ENCODE results near the gene RIMS3. TPM values are rescaled to one million over a fixed set of nuclear protein-coding genes. Genes with fewer than 3 reads are reported as not detected.
A peak's percentile ranks its signal among the peaks of the same experiment; 100 is the strongest.

RIMS3 gene
- total RNA-seq, 2 experiments from 2014 or later, result 3.0 to 3.9 TPM

DNA sequence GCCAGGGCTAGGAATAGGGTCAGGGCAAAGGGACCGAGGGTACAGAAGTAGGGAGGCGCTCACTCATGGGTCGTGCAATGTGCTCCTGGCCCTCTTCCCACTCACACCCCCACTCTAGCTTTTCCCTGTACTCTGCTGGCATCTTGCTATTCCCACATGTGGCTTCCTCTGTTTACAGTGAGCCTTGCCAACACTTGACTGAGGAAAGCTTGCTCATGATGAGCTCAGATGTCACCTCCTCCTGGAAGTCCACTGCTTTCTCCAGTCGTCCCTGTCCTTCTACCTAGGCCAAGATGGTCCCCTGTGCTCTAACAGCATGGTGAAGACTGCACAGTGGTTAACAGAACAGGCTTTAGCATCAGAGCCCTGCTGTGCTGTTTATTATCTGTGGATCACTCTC lies 8.0 kb upstream of the RIMS3 start:
- intact Hi-C loops (cut with micrococcal nuclease), result no loop called here
- peaks cover 4% of the 10 kb centered on the region for H3K4me1 Mint-ChIP-seq (ENCODE audit: low read depth)
- H3K4me3 Mint-ChIP-seq, result no peak overlapping the region
- ChIA-PET CTCF (interaction anchor here (1.2 to 1.8 kb wide), 4 partner anchors 15 to 529 kb away, joined by 3 to 7 read pairs (median 4); partner anchors contain the start of gene NFYC), POLR2A (interaction anchor here (1.4 kb wide), 1 partner anchor 18 kb away, joined by 6 read pairs; the partner anchor contains the start of gene NFYC)
- DNase-seq (no peak), ATAC-seq (no peak)
- H3K27ac Mint-ChIP-seq, result no peak overlapping the region
- peaks cover 2% of the 10 kb centered on the region for H3K27me3 Mint-ChIP-seq
- H3K36me3 Mint-ChIP-seq (ENCODE audit: low read depth), result no peaks in the 10 kb centered on the region
- TF ChIP-seq, protein P1, sequence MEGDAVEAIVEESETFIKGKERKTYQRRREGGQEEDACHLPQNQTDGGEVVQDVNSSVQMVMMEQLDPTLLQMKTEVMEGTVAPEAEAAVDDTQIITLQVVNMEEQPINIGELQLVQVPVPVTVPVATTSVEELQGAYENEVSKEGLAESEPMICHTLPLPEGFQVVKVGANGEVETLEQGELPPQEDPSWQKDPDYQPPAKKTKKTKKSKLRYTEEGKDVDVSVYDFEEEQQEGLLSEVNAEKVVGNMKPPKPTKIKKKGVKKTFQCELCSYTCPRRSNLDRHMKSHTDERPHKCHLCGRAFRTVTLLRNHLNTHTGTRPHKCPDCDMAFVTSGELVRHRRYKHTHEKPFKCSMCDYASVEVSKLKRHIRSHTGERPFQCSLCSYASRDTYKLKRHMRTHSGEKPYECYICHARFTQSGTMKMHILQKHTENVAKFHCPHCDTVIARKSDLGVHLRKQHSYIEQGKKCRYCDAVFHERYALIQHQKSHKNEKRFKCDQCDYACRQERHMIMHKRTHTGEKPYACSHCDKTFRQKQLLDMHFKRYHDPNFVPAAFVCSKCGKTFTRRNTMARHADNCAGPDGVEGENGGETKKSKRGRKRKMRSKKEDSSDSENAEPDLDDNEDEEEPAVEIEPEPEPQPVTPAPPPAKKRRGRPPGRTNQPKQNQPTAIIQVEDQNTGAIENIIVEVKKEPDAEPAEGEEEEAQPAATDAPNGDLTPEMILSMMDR (IDR thresholded peaks at IDR 0.05), result no peak
- no peaks in the 10 kb centered on the region for H3K9me3 Mint-ChIP-seq

DNA sequence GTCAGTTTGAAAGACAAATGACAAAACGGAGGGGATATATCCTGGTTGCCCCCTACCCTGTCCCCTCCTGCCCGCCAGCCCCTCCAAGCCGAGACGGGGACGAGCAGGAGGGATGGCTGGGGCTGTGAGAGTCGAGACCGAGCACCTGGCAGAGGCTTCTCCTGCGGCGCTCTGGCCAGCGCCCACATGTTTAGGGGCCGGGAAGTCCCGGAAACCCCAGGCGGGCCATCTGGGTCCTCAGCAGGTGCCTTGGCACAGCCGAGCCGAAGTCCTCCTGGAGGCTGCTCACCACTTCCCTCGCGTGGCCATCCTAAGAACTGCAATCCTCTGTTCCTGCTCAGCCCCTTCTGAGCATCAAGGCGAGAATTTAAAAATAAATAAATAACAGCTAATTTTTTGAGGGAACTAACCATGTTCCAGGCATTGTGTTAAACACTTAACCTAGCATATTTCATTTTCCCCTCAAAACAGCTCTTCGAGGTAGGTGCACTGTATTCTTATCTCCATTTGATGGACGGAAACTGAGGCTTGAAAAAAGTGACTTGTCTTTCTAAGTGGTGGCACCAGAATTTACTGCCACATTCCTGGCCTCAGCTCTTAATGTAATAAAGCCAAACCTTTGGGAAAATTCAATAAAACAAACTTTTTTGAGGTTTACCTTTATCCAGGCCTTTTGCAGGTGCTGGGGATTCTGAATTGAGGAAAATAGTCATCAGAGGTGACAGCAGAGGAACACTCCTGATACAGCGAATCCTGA lies 3.5 kb upstream of the RIMS3 start:
- CTCF ChIA-PET, result interaction anchor here (0.6 to 3.7 kb wide), 36 partner anchors 10 to 525 kb away, joined by 3 to 30 read pairs (median 4); partner anchors contain the start of gene NFYC
- ATAC-seq, result peak; percentile 77
- H3K27me3 Mint-ChIP-seq, result peaks cover 2% of the 10 kb centered on the region
- no peaks in the 10 kb centered on the region for H3K9me3 Mint-ChIP-seq
- peak; percentile 91 for DNase-seq
- no peaks in the 10 kb centered on the region for H3K36me3 Mint-ChIP-seq (ENCODE audit: low read depth)
- POLR2A ChIA-PET, result interaction anchor here (0.9 to 1.5 kb wide), 4 partner anchors 9 to 23 kb away, joined by 3 to 6 read pairs (median 3); no protein-coding TSS in a partner anchor
- peak overlapping the region; percentile 56 for H3K4me3 Mint-ChIP-seq
- TF ChIP-seq, protein P1 (IDR thresholded peaks at IDR 0.05), result peak; percentile 98
- H3K4me1 Mint-ChIP-seq (ENCODE audit: low read depth), result peaks cover 15% of the 10 kb centered on the region
- intact Hi-C loops (cut with micrococcal nuclease), result loop anchor here (5.0 kb wide), 1 partner anchor 57 kb away; no protein-coding TSS in a partner anchor
- no peak overlapping the region for H3K27ac Mint-ChIP-seq

DNA sequence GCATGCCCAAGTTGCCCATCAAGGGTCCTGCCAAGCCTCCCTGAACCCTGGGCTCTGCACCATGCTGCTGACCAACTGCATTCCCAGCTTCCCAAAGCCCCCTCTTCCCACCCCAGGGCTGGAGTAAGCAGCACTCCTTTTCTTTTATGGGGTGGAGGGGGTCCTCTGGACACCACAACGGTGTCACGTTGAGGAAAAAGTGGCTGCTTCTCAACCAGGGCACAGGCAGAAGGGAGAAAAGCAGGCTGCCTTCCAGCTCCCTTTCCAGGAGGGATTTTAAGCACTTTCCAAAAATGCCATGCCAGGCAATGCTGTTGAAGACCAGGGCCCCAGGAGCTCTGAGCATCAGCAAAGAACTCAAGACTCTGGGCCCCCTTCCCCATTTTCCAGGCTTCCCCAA lies 691 bp downstream of the RIMS3 start:
- peaks cover under 1% of the 10 kb centered on the region for H3K27me3 Mint-ChIP-seq
- CTCF ChIA-PET, result interaction anchor here (1.0 to 1.4 kb wide), 4 partner anchors 14 to 52 kb away, joined by 3 read pairs; no protein-coding TSS in a partner anchor
- ATAC-seq, result no peak
- peak overlapping the region; percentile 65 for H3K4me3 Mint-ChIP-seq
- no peaks in the 10 kb centered on the region for H3K36me3 Mint-ChIP-seq (ENCODE audit: low read depth)
- intact Hi-C loops (cut with micrococcal nuclease), result loop anchor here (5.0 kb wide), 1 partner anchor 52 kb away; no protein-coding TSS in a partner anchor
- no peak overlapping the region for H3K27ac Mint-ChIP-seq
- TF ChIP-seq, protein P1 (IDR thresholded peaks at IDR 0.05), result no peak
- POLR2A ChIA-PET, result interaction anchor here (1.4 to 1.5 kb wide), 2 partner anchors 27 to 36 kb away, joined by 4 to 5 read pairs; partner anchors contain the start of gene NFYC
- H3K9me3 Mint-ChIP-seq, result no peaks in the 10 kb centered on the region
- H3K4me1 Mint-ChIP-seq (ENCODE audit: low read depth), result peaks cover 30% of the 10 kb centered on the region
- no peak for DNase-seq

DNA sequence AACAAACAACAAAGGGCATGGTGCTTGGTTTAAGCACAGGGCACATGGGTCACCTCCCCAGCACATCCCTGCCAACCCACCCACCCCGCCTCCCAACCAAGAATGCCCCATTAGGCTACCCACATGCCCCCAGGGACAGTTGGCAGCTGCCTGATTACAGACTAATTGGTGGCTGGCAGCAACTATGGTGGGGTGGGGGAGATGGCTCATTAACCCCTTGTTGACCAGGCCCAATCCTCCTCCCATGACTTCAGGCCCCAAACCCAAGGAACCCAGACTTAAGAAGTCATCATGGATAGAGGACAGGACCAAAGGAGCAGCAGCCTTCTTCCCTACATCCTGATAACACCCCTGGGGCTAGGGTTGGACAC lies 1.3 kb downstream of the RIMS3 start:
- intact Hi-C loops (cut with micrococcal nuclease), result no loop called here
- POLR2A ChIA-PET, result interaction anchor here (1.4 kb wide), 1 partner anchor 35 kb away, joined by 5 read pairs; no protein-coding TSS in a partner anchor
- H3K4me3 Mint-ChIP-seq, result peak overlapping the region; percentile 65
- H3K27ac Mint-ChIP-seq, result no peak overlapping the region
- TF ChIP-seq, protein P1 (IDR thresholded peaks at IDR 0.05), result no peak
- peaks cover 30% of the 10 kb centered on the region for H3K4me1 Mint-ChIP-seq (ENCODE audit: low read depth)
- H3K36me3 Mint-ChIP-seq (ENCODE audit: low read depth), result no peaks in the 10 kb centered on the region
- no peak for ATAC-seq
- no peaks in the 10 kb centered on the region for H3K9me3 Mint-ChIP-seq
- CTCF ChIA-PET, result interaction anchor here (1.1 to 1.6 kb wide), 2 partner anchors 14 to 53 kb away, joined by 3 read pairs; no protein-coding TSS in a partner anchor
- DNase-seq, result no peak
- no peaks in the 10 kb centered on the region for H3K27me3 Mint-ChIP-seq

Measured in activated CD8-positive, alpha-beta T cell treated with anti-CD3 and anti-CD28 coated beads for 36 hours (primary cell).